ENCODE measurements around the gene SLC43A2.

- TF ChIP-seq CTCF (IDR thresholded peaks at IDR 0.05; ENCODE audit: low read depth, low read length, missing input control) (no peak), YY1 (IDR thresholded peaks at IDR 0.05) (no peak), HNF4G (IDR thresholded peaks at IDR 0.05) (no peak)
Observed at GRCh38 chr17:1519678-1520077, 109.0 kb downstream of the SLC43A2 start.

Measured in liver (tissue), 3 donors.